Peyer's patch (tissue), 4 donors: ENCODE results near the gene SLX4. TPM values are rescaled to one million over a fixed set of nuclear protein-coding genes. Genes with fewer than 3 reads are reported as not detected.

ENCODE experiments used
- DNase-seq, 3 donors: peaks; one replicate each; pipeline ENCODE4 v3.0.0-alpha.2; 2017 to 2019
- H3K27ac ChIP-seq, 4 donors: fragments of 200-600 bp; sonication (generic); one replicate each; pipeline ENCODE4 v1.5.1; 2016 to 2019
- H3K27me3 ChIP-seq, 2 donors: fragments of 200-600 bp; sonication (generic); one replicate each; pipeline ENCODE4 v1.5.1; 2019
- H3K36me3 ChIP-seq, 3 donors: fragments of 200-600 bp; sonication (generic); one replicate each; pipeline ENCODE4 v1.5.1; 2016 to 2019
- H3K4me1 ChIP-seq, 4 donors: fragments of 200-600 bp; sonication (generic); one replicate each; pipeline ENCODE4 v1.5.1; 2016 to 2019
- H3K4me3 ChIP-seq, 4 donors: fragments of 200-600 bp; sonication (generic); 1 replicate in 3 of 4; 2 replicates in 1 of 4; pipeline ENCODE4 v1.5.1; 2016 to 2019; ENCODE audit warnings: mild to moderate bottlenecking in 1 of 4
- H3K9me3 ChIP-seq, 4 donors: fragments of 200-600 bp; sonication (generic); one replicate each; pipeline ENCODE4 v1.5.1; 2016 to 2019; ENCODE audit warnings: mild to moderate bottlenecking in 1 of 4
- CTCF ChIP-seq, 6 experiments: fragments of 450-650 bp in 4 of 6; fragments of 200-600 bp in 2 of 6; sonication (generic) in 1 of 6; IDR thresholded peaks; one replicate each; pipeline ENCODE4 v1.5.1; 2017 to 2019; ENCODE audit warnings: antibody characterized with exemption in 6 of 6, mild to moderate bottlenecking in 3 of 6, moderate library complexity in 1 of 6
- POLR2A ChIP-seq, 2 donors: fragments of 450-650 bp; IDR thresholded peaks; one replicate each; pipeline ENCODE4 v1.5.1; 2017; ENCODE audit warnings: antibody characterized with exemption in 2 of 2, mild to moderate bottlenecking in 2 of 2, moderate library complexity in 2 of 2
- total RNA-seq, 4 donors: library from RNA; depleted of rRNA; stranded (reverse); fragments of >200 nt; gene quantifications; one replicate each; pipeline ENCODE4 v1.1.0, GENCODE V29; 2016

Gene SLX4
- total RNA-seq, 4 donors from 2014 or later, result 6.5 to 13.4 (median 12.8) TPM

- Histone ChIP-seq H3K27ac (no peak overlapping the region), H3K4me1 (peaks cover 0 to 7% (median 0%) of the 10 kb centered on the region in 4 donors), H3K27me3 (no peaks in the 10 kb centered on the region), H3K9me3 (no peaks in the 10 kb centered on the region), H3K4me3 (no peak overlapping the region), H3K36me3 (peaks cover 0 to 36% (median 2%) of the 10 kb centered on the region in 3 donors)
- peak in 1 of 3 donors; percentile 39 for DNase-seq
- TF ChIP-seq POLR2A (IDR thresholded peaks at IDR 0.05) (no peak), CTCF (IDR thresholded peaks at IDR 0.05) (no peak)
Measured at GRCh38 chr16:3651461-3652372, 40.3 kb upstream of the SLX4 start.

DNA sequence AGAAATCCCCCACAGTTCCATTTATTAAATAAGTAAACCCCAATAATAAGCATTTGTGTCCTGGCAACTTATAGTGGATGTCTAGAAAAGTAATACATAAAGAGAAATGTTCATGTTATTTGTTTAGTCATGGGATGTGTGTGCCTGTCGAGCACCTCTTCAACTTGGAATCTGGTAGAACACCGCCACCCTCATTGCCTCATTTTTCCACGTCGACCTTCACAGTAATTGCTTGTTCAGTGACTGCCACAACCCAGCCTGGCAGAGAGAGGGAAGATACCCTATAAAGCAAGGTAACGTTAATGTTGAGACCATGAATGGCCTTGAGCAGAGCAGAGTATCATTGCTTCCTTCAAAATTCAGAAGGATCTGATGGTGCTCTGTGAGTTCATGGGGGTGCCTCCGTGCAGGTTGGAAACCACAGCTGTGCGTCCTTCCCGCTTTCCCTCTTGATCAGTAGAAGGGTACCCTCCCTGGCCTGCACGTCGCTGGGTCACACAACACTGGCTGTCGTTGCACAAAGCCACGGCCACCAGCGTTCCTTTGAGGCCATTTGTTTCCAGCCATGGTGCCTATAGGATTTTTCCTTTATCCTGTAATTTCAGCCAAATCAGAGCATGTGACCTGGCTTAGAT, 39.3 kb upstream of the SLX4 start:
- Histone ChIP-seq H3K27ac (no peak overlapping the region), H3K4me1 (peaks cover 0 to 9% (median 0%) of the 10 kb centered on the region in 4 donors), H3K4me3 (no peak overlapping the region), H3K36me3 (peaks cover 0 to 29% (median 2%) of the 10 kb centered on the region in 3 donors), H3K9me3 (no peaks in the 10 kb centered on the region), H3K27me3 (no peaks in the 10 kb centered on the region)
- DNase-seq, result peak in 1 of 3 donors; percentile 36
- TF ChIP-seq CTCF (IDR thresholded peaks at IDR 0.05) (no peak), POLR2A (IDR thresholded peaks at IDR 0.05) (no peak)

DNA sequence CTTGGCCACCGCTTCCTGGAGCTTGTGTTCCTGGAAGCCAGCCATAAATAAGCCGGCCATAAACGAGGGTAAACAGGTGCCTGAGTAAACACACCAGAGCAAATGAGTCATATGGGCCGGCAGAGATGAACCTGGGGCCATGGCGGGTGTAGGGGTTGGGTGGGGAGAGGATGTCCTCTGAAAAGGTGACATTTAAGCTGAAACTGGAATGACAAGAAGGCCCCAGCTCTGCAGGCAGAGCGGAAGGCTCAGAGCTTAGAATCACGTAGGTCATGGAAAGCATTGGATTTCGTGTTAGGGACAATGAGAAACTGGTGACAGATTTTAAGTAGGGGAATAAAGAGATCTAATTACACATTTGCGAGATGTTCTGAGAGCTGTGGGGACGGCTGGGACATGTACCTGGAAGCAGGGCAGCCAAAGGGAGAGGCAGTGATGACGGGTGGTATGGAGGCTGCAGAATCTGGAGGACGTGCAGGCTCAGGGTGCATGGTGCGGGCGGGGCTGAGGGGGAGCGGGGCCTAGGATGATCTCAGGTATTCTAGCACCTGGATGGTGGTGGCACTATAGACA, 35.0 kb upstream of the SLX4 start:
- no peaks in the 10 kb centered on the region for H3K9me3 ChIP-seq
- peaks cover 0 to 25% (median 1%) of the 10 kb centered on the region in 4 donors for H3K4me1 ChIP-seq
- H3K27ac ChIP-seq, result peak overlapping the region in 3 of 4 donors; percentile 78 to 93 (median 88)
- peak overlapping the region in 1 of 4 donors; percentile 27 for H3K4me3 ChIP-seq
- DNase-seq, result peak in 2 of 3 donors; percentile 81 to 87
- TF ChIP-seq CTCF (IDR thresholded peaks at IDR 0.05) (no peak), POLR2A (IDR thresholded peaks at IDR 0.05) (no peak)
- no peaks in the 10 kb centered on the region for H3K27me3 ChIP-seq
- peaks cover 0 to 9% (median 2%) of the 10 kb centered on the region in 3 donors for H3K36me3 ChIP-seq

GRCh38 chr16:3645504-3646347, 34.3 kb upstream of the SLX4 start:
- no peaks in the 10 kb centered on the region for H3K27me3 ChIP-seq
- H3K4me3 ChIP-seq, result peak overlapping the region in 2 of 4 donors; percentile 6 to 27
- DNase-seq, result peak in 1 of 3 donors; percentile 67
- TF ChIP-seq POLR2A (IDR thresholded peaks at IDR 0.05) (peak in 1 of 2 donors; percentile 41), CTCF (IDR thresholded peaks at IDR 0.05) (no peak)
- H3K4me1 ChIP-seq, result peaks cover 0 to 32% (median 1%) of the 10 kb centered on the region in 4 donors
- no peaks in the 10 kb centered on the region for H3K9me3 ChIP-seq
- peaks cover 0 to 9% (median 2%) of the 10 kb centered on the region in 3 donors for H3K36me3 ChIP-seq
- H3K27ac ChIP-seq, result peak overlapping the region in 3 of 4 donors; percentile 78 to 93 (median 88)

- peak overlapping the region in 3 of 4 donors; percentile 78 to 93 (median 88) for H3K27ac ChIP-seq
- peaks cover 0 to 38% (median 1%) of the 10 kb centered on the region in 4 donors for H3K4me1 ChIP-seq
- peaks cover 0 to 8% (median 2%) of the 10 kb centered on the region in 3 donors for H3K36me3 ChIP-seq
Measured at GRCh38 chr16:3645108-3645503, 33.7 kb upstream of the SLX4 start.

More at GRCh38 chr16:3645108-3645503, 33.7 kb upstream of the SLX4 start:
- no peaks in the 10 kb centered on the region for H3K27me3 ChIP-seq
- H3K9me3 ChIP-seq, result no peaks in the 10 kb centered on the region
- DNase-seq, result peak in 1 of 3 donors; percentile 29
- H3K4me3 ChIP-seq, result no peak overlapping the region
- TF ChIP-seq POLR2A (IDR thresholded peaks at IDR 0.05), result no peak
- TF ChIP-seq CTCF (IDR thresholded peaks at IDR 0.05), result no peak
